ENCODE measurements around the gene ANAPC2.

GRCh38 chr9:137176302-137177182, 11.8 kb downstream of the ANAPC2 start:
- TF ChIP-seq, protein P1, sequence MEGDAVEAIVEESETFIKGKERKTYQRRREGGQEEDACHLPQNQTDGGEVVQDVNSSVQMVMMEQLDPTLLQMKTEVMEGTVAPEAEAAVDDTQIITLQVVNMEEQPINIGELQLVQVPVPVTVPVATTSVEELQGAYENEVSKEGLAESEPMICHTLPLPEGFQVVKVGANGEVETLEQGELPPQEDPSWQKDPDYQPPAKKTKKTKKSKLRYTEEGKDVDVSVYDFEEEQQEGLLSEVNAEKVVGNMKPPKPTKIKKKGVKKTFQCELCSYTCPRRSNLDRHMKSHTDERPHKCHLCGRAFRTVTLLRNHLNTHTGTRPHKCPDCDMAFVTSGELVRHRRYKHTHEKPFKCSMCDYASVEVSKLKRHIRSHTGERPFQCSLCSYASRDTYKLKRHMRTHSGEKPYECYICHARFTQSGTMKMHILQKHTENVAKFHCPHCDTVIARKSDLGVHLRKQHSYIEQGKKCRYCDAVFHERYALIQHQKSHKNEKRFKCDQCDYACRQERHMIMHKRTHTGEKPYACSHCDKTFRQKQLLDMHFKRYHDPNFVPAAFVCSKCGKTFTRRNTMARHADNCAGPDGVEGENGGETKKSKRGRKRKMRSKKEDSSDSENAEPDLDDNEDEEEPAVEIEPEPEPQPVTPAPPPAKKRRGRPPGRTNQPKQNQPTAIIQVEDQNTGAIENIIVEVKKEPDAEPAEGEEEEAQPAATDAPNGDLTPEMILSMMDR (IDR thresholded peaks at IDR 0.05), result peak in 3 of 4 experiments; percentile 28 to 65 (median 60)
- no peak for TF ChIP-seq POLR2A (IDR thresholded peaks at IDR 0.05)
- peak; percentile 55 for TF ChIP-seq POLR2AphosphoS5 (IDR thresholded peaks at IDR 0.05)

Measured in prostate gland (tissue), 2 donors.